ENCODE measurements around the gene ATF3.

DNA sequence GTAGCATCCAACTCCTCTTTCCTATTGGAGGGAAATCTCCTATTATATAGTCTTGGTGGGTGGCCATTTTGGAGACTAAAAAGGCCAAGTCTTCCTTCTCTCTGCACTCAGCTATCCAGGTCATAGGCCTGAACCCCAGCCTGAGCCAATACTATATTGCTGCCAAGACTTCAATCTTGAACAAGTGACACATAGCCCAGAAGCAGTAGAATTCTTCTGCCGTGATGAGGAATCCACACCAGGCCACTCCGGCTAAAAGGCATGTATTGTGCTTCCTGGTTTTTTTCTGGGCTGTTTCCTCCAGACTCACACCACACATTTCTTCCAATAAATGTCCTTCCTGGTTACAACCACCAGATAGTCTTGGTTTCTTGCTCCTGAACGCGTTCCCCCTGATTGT lies 43.0 kb downstream of the ATF3 start:
- TF ChIP-seq, protein P1, sequence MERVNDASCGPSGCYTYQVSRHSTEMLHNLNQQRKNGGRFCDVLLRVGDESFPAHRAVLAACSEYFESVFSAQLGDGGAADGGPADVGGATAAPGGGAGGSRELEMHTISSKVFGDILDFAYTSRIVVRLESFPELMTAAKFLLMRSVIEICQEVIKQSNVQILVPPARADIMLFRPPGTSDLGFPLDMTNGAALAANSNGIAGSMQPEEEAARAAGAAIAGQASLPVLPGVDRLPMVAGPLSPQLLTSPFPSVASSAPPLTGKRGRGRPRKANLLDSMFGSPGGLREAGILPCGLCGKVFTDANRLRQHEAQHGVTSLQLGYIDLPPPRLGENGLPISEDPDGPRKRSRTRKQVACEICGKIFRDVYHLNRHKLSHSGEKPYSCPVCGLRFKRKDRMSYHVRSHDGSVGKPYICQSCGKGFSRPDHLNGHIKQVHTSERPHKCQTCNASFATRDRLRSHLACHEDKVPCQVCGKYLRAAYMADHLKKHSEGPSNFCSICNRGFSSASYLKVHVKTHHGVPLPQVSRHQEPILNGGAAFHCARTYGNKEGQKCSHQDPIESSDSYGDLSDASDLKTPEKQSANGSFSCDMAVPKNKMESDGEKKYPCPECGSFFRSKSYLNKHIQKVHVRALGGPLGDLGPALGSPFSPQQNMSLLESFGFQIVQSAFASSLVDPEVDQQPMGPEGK (CRISPR knock-in tag; IDR thresholded peaks at IDR 0.05; ENCODE audit: borderline replicate concordance), result no peak
- TF ChIP-seq ARNTL (CRISPR knock-in tag; IDR thresholded peaks at IDR 0.05; ENCODE audit: borderline replicate concordance, low read depth), result no peak
- no peak for TF ChIP-seq PPARA (CRISPR knock-in tag; IDR thresholded peaks at IDR 0.05; ENCODE audit: borderline replicate concordance)
- TF ChIP-seq RARB (CRISPR knock-in tag; IDR thresholded peaks at IDR 0.05), result no peak
- TF ChIP-seq, protein P2, sequence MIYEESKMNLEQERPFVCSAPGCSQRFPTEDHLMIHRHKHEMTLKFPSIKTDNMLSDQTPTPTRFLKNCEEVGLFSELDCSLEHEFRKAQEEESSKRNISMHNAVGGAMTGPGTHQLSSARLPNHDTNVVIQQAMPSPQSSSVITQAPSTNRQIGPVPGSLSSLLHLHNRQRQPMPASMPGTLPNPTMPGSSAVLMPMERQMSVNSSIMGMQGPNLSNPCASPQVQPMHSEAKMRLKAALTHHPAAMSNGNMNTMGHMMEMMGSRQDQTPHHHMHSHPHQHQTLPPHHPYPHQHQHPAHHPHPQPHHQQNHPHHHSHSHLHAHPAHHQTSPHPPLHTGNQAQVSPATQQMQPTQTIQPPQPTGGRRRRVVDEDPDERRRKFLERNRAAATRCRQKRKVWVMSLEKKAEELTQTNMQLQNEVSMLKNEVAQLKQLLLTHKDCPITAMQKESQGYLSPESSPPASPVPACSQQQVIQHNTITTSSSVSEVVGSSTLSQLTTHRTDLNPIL (CRISPR knock-in tag; IDR thresholded peaks at IDR 0.05; ENCODE audit: low read depth), result no peak
- TF ChIP-seq ZFP3 (CRISPR knock-in tag; IDR thresholded peaks at IDR 0.05), result no peak
- TF ChIP-seq ZNF565 (CRISPR knock-in tag; conservative IDR thresholded peaks at IDR 0.05; ENCODE audit: low read depth), result no peak

All from SK-N-SH treated with all-trans-retinoic acid at 6 μM for 48 hours (cell line).